Fibroblast of skin of abdomen (primary cell): ENCODE results near the gene NAA20.

ENCODE experiments used
- DNase-seq: peaks from one replicate; pipeline ENCODE4 v3.0.0-alpha.2; 2013

The NAA20 gene

GRCh38 chr20:20076297-20077065 is 59.3 kb downstream of the NAA20 start:
- DNase-seq: peak; percentile 86

GRCh38 chr20:20078041-20078440 is 60.9 kb downstream of the NAA20 start:
- DNase-seq: no peak

- DNase-seq: no peak
Observed at GRCh38 chr20:20079102-20079784, 62.1 kb downstream of the NAA20 start.
